Fibroblast of lung (primary cell): ENCODE data around the gene AP2A2.

ENCODE experiments used
- EZH2 ChIP-seq: IDR thresholded peaks from 2 replicates; pipeline ENCODE4 v1.5.1; 2012; ENCODE audit warnings: low read length, control low read depth, mild to moderate bottlenecking; ENCODE audit errors: missing control alignments
- TF ChIP-seq, protein P1 (sequence below), 2 donors: IDR thresholded peaks in 1 of 2; conservative IDR thresholded peaks in 1 of 2; 1 replicate in 1 of 2; 2 replicates in 1 of 2; pipeline ENCODE4 v1.5.1; 2011 to 2012; ENCODE audit warnings: low read length in 2 of 2, control low read depth in 1 of 2, inconsistent platforms in 1 of 2, low read depth in 1 of 2, mild to moderate bottlenecking in 1 of 2

DNA sequence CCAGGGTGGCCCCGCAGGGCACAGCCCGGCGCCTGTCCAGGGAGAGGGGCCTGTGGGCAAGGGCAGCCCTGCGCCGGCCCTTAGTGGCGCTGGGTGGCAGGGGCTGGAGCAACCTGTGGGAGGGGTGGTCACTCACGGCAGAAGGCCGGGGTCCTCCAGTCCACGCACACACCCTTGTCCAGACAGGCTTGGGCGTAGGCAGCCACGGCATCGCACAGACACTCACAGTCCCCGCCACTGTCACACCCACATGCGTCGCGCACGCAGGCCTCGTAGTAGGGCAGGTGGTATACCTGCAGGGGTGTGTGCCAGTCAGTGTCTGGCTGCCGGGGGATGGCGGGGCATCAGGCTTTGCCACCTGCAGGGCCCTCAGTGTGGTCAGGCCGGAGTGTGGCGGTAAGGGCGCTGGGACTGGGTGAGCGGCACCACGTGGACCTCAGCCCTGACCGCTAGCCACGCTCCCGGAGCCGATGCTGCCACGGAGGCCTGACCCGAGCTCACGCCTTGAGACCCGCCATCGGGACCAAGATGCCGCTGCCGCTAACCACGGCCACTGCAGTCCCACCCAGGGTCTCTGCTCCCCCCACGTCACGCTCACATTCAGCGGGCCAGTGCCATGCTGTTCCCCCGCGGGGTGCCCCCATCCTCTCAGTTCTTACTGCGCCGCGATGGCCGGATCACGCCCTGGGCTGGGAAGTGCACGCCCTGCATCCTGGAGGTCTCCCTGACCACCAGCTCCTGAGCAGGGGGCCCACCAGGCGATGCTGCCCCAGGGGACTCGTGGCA lies 98.3 kb downstream of the AP2A2 start:
- no peak for TF ChIP-seq EZH2
- TF ChIP-seq, protein P1, sequence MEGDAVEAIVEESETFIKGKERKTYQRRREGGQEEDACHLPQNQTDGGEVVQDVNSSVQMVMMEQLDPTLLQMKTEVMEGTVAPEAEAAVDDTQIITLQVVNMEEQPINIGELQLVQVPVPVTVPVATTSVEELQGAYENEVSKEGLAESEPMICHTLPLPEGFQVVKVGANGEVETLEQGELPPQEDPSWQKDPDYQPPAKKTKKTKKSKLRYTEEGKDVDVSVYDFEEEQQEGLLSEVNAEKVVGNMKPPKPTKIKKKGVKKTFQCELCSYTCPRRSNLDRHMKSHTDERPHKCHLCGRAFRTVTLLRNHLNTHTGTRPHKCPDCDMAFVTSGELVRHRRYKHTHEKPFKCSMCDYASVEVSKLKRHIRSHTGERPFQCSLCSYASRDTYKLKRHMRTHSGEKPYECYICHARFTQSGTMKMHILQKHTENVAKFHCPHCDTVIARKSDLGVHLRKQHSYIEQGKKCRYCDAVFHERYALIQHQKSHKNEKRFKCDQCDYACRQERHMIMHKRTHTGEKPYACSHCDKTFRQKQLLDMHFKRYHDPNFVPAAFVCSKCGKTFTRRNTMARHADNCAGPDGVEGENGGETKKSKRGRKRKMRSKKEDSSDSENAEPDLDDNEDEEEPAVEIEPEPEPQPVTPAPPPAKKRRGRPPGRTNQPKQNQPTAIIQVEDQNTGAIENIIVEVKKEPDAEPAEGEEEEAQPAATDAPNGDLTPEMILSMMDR (conservative IDR thresholded peaks at IDR 0.05 in 1 of 2, IDR thresholded peaks at IDR 0.05 in 1 of 2; ENCODE audit: low read depth in 1 of 2, low read length in 2 of 2) = no peak
